CD4-positive, alpha-beta T cell treated with Interleukin-2 at 100 ng/mL for 4 hours (primary cell): ENCODE measurements around the gene WDR77.

Experiments used
- DNase-seq: peaks from one replicate; pipeline ENCODE4 v3.0.0-alpha.2; 2020; ENCODE audit warnings: low spot score

Gene WDR77

DNA sequence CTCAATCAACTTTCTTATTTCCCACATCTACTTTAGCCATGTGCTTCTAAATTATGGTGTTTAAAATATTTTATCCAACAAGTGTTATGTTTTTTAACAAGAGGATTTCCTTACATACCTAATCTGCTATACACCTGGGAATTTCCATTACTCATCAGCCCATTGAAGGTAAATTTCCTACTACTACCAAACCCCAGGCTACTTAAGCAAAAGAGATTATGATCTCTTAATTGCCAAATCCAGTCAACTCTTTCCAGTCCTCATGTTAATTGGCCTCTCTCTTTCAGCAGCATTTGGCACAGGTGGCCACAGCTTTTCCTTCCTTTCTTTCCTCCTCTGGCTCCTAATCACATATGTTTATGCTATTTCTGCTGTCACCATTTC, 19.7 kb upstream of the WDR77 start:
- DNase-seq, result no peak

DNA sequence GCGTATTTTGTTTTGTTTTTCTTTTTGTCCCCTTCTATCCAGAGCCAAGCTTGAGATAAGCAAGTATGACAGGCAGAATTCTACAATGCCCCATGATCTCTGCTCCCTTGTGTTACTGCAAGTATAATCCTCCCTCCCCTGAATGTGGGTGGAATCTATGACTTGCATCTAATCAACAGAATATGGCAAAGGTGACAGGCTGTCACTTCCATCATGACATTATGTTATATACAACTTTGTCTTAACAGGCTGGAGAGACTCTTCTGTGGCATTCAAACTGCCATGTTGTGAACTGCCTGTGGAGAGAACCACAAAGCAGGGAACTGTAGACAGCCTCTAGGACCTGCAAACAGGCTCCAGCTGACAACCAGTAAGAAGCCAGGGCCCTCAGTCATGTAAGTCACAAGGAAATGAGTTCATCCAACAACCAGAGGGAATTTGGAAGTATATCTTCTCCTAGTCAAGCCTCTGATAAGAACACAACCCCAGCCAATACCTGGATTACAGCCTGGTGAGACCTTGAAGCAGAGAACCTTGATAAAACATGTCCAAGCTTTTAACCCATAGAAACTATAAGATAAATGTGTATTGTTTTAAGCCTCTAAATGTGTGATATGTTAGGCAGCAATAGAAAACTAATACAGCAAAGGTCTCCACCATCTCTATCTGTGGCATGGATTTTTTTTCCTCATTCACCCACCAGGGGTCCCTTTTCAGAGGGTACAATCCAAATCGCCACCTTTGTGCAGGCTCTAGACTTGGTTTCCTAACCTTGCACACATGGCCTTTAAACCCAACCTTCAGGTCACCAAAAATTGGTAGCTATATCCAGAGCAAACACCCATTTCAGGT, 19.0 kb upstream of the WDR77 start:
- no peak for DNase-seq

DNA sequence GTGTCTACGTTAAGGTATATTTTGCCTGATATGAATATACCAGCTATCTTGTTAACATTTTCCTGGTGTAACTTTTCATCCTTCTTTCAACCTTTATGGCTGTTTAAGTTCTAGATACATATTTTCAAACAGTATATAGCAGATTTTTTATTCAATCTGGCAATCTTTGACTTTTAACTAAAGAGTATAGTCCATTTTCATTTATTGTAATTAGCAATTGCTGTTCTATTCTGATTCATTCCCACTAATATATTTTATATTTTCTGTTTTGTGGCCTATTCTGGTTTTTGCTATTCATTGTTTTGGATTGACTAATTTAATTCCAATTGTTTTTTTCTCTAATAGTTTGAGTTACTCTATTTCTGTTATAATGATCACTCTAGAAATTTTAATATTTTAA, 17.4 kb upstream of the WDR77 start:
- DNase-seq, result no peak

DNA sequence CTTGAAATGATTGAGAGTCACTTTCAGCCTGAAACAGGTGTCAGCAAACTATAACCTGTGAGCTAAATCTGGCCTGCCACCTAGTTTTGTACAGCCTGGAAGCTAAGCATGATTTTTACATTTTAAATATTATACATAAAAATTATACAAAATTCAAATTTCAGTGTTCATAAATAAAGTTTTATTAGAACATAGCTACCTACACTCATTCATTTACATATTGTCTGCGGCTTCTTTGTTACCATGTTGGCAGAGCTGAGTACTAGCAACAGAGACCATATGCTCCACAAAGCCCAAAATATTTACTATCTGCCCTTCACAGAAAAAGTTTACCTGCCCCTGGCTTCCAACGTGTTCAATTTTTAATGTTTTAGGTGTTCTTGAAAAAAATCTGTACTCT, 16.7 kb upstream of the WDR77 start:
- no peak for DNase-seq

DNA sequence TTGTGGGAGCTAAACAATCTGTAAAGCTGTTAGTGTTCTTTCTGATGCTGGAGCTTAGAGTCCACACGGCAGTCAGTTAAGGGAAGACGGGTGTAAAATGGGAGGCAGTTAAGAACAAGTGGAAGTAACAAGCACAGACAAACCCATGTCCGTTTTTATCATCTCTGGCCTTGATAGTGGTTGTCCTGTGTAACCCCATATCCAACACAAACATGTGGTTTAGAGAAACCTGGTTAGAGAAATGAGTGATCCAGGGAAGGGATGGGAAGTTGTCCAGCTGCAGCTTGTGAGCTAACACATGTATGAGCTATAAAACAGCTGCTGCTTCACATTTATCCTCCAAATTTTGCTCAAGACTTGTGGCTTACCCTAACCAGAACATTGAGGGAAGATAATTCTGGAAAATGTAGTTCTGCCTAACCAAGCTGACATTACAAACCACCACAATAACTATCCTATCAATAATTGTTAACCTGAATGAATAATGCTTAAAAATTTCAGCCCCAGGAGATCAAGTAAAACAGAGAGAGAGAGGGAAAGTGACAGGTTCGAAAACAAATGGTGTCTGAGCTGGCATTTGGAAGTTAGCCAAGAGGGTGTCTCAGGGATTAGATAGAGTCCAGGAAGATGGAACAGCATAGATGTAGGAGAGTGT, 14.1 kb upstream of the WDR77 start:
- no peak for DNase-seq

DNA sequence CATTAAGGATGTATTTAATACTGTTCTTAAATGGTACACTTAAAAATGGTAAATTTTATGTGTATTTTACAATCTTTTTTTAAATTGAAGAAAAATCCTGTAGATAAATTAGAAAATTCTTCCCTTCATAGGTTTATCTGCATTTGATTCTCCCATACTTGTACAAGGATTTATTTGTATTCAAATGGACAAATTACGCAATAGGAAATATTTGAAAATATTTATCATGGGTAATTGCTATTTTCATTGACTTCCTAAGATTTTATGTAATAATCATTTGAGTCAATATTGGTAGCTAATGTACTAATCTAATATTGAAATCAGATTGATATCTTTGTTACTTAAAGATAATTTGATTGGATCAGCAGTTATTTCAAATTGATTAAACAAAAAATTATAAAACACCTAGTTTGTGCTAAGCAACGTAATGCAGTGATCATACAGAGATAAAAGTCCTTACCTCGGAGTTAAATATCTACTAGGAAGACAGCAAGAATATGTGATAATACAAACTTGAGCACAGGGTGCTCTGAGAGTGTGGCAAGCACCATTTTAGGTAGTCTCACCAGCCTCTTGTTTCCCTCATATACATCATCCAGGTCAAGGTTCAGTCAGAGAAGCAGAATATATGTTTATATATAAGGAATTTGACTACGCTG, 13.4 kb upstream of the WDR77 start:
- DNase-seq, result no peak

DNA sequence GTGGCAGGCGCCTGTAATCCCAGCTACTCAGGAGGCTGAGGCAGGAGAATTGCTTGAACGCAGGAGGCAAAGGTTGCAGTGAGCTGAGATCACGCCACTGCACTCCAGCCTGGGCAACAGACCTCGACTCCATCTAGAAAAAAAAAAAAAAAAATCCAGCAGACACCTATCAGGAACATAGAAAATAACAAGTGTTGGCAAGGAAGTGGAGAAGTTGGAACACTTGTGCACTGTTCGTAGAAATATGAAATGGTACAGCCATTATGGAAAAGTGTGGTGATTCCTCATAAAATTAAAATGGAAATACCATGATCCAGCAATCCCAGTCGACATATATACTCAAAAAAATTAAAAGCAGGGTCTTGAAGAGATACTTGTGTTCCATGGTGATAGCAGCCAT, 12.7 kb upstream of the WDR77 start:
- DNase-seq, result no peak

DNA sequence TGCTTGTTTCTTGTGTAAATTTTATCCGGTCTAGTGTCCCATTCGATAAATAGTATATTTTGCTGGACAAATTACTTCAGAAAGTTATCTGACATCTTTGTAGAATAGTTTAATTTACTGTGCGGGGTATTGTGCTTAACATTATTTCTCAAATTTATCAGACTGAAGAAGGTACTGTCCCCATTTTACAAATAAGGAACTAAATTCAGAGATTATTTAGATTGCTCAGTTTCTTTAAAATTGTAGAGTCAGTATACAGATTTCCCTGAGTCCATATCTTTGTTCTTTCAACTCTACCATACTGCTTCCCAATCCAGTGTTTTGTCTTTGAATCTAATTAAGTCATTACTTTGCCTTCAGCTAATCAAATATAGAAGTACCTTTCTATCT, 6.6 kb upstream of the WDR77 start:
- DNase-seq, result no peak

DNA sequence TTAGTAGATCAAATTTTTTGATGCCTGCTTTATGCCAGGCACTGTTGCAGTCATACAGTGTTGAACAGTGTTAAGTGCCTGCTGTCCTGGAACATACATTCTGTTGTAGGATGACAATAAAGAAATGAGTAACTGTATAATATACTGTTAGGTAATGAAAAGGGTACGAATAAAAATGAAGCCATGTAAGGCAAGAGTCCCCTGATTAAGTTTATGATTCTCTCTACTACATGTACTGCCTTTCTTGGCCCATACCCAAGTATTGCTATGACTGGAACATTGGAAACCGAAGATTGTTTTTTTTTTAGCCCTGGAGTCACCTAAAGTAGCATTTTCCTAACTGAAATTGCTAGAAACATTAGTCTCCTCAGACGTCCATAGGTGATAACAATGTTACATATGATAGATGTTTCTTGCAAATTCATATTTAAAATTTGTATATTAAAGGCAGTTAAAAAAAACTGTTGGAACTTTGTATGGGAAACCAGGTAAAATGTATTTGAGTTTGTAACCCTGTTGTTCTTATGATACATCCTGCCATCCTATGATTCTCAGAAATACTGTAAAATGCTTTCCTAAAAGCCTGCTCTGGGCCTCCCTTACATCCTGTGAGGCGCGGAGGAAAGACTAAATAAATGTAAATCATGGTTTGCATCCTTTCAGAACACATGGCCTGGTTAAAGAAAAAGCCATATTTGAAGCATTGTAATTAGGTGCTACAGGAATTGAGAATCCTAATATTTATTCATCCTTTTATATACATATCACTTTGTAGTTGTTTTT, 6.0 kb upstream of the WDR77 start:
- DNase-seq, result no peak

DNA sequence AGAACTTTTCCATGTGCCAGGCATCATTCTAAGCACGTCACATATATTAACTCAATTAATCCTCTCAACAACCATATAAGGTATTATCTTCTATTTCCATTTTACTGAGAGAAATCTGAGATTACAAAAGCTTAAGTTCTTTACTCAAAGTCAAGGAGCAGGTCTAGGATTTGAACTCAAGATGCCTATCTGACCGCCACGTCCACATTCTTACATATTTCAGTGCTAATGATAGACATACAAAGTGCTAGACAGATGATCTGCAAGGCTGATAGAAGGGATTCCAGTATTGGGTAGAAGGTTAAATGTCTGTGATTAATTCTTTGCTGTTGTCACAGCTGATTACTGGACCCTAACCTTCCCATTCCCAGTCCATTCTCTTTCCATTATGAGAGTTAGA, 4.7 kb upstream of the WDR77 start:
- DNase-seq, result no peak

DNA sequence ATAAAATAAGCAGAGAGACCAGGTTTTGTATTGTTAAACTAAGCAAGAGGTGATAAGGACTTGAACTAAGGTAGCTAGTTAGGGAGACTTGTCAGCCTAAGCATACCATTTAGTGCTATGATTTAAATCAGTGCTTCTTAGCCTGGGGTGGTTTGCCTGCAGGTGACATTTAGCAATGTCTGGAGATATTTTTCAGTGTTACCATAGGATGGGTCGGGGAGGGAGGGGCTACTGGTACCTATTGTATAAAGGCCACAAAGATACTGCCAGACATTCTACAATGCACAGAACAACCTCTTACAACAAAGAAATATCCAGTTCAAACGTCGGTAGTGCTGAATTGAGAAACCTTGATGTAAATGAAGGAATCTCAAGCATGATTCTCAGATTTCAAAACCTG, 3.5 kb upstream of the WDR77 start:
- no peak for DNase-seq

DNA sequence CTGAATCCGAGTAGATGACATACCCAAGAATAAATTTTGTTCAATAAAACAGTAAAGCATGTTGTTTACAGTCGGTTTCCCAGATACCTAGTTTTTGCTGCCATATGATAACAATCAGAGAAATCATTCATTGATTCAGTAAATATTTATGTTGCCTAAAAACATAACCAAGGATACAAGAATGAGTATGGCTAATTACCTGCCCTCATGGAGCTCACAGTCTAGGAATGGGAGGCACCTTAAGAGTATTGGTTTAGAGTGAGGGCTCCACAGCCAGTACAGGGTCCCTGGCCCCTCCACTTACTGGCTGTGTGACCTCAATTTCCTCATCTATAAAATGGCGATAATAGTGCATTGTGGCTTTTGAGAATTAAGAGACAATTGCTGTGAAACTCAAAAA, 1.1 kb upstream of the WDR77 start:
- DNase-seq, result no peak

DNA sequence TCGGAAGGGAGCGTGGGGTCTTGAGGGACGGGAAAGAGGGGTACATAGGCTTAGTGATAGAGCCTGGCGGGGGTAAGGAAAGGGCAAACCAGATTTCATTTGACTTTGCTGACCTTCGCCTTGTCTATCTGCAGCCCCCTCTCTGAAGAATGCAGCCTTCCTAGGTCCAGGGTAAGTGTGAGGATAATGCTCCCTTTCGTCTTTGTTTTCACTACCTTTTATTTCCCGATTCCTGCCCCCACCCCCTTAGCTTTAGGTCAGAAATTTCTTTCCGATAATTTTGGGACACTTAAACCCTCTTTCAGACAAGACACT, 604 bp upstream of the WDR77 start:
- DNase-seq, result no peak

DNA sequence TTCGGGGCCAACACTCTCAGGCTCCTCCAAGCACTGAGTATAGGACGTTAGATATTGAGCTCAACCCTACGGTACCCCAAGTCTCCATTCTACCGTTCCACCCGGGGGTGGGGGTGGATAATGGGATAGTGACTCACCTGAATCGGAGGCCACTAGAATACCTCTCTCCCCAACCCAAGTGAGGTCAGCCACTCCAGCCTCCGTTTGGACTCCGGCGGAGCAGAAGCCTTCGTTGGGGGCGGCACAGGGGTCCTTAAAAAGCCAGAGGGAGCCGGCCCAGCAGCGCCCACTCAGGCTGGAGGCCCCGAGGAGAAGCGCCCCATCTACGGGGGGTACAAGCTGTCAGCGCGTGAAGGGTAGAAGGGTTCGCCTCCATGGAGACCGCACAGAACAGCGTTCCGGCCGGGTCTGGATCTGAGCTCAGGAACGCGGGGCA, 556 bp downstream of the WDR77 start:
- DNase-seq, result peak; percentile 17

DNA sequence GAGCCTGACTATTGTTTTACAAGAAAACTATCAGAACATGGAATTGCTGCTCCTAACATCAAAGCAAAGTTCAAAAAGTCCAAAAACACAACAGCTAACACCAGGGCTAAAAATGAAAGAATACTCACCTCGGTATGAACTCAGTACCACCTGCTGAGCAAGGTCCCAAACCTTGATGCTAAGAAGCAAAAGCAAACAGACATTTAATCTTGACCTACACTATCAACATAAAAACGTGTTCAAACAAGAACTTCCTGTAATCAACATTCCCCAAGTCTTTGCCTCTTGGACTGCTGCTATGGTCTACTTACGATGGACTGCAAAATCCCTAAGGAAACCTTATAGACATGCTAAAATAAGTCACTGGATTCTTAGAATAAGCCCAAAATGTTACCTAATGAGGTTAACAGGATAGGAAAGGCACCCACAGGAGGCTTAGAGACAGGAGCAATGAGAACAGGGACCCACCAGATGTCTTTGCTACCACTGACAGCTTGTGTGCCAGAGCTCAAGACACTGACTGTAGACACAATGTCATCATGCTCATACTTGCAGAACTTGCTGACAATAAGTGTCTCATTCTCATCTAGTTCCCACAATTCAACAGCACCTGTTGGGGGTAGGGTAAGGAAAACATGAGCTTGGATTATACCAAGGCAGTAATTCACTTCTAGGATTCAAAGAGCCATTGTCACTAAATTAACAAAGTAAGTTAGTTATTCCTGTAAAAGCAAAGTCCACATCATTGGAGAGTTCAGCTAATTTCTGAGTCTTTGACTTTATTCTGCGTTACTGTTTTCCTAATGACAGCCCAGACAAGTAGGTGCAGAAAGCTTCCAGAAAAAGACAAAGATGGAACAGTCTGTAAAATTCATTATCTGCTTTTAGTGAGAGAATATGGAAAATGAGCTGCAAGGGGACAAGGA, 1.8 kb downstream of the WDR77 start:
- no peak for DNase-seq

DNA sequence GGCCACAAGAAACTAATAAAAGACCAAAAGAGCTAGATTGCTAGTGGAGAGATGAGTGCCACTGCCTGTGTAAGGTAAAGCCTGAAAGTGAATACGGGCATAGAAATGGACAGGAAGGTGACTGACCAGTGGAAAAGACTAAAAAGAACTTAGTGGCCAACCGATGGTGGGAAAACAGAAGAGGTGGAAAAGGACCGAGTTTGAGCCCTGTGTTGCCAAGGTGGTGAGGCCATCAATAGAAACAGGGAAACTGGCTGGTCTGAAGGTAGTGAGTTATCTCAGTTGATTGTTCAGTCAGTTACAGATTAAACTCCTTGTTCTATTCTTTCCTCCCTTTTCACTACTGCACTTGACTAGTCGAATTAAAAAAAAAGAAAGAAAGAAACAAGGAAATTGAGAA, 2.5 kb downstream of the WDR77 start:
- DNase-seq, result no peak

DNA sequence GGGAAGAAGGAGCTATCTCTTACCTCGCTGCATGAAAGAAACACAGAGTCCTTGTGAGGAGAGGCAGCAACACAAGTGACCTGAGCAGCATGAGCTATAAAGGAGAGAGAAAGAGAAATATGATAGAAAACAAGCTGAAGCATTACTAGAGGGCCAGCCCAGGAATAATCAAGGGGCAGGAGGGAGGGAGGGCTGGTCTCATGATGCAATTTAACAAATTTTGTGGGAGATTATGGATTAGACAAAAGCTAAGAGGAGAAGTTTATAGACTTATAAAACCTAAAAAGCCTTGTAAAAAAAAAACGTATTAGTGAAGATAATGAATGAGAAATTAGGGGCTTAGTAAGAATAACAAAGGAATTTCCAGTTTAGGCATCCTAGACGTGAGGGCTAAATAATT, 5.0 kb downstream of the WDR77 start:
- no peak for DNase-seq

DNA sequence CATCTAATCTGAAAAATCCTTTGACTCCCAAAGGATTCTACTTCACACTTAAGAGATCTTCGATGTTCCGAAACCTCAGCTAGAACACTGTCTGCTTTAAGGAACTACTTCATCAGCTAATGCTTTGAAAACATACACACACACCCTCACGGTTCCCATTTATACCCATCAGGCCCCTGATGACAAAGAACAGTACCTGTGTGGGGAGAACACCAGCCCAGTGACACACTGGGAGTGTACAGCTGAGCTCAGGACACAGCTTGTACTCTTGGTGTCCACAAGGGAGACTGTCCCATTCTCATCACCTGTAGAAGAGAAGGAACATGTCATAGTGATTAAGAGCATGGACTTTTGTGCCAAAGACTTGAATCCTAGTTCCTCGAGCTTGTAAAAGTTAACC, 6.6 kb downstream of the WDR77 start:
- no peak for DNase-seq

DNA sequence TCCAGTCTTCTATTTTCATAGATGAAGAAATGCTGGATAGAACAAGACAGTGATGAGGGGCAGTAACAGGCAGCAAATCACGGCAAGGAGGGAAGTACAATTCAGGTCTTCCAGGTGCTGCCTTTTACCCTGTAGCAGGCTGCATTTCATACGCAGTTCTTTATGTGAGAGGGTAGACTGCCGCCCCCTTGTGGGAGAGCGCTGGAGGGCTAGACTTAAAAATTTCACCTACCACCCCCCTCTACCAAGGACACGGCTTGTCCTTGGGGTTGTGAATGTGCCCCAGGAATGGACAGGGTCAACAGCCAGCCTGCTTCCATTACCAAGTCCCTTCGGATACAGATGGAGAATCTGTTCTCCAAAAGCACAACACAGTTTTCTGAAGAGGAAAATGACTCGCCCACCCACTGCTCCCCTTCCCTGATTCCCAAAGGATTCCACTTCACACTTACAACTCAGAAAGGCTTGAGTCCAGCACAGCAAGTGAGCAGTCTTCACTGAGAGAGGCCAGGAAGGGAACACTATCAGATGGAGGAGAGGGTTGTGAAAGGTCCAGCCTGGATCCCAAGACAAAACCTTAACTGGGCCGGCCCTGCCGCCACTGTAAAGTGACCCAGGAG, 7.4 kb downstream of the WDR77 start:
- DNase-seq, result peak; percentile 71

DNA sequence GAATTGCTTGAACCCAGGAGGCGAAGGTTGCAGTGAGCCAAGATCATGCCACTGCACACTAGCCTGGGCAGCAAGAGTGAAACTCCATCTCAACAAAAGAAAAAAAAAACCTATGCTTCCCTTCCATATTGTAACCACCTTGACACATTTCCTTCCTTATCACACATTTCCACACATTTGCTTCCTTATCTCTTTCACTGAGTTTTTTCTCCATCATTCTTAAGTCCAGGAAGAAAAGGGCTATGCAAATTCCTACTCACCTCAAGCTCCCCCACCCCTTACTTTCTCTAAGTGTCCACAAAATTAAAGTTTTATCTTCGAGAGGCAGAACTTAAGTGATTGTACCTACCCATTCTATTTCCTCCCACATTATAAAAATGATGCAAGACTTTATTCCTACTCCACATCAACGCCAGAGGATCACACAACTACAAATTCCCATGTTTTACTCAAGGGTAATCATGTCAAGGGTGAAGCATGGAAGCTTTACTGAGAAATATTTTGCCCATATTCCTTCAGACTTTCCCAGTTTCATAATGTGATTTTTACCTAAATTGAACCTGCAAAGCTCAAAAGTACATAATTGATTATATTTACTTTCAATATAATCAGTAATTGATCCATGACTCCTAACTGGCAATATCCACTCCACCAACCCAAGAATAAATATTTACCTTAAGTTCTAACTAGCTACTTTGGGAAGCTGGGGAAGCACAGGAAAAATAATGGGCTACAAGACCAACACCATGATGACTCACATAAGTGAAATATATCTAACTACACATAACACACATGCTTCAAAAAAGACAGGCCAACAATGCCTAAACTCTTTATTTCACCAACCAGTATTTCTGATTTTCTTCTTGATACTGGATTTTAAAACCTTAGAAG, 9.3 kb downstream of the WDR77 start:
- DNase-seq, result no peak
